Measurements from ENCODE around the gene CAMKMT.

GRCh38 chr2:44708661-44709000 is 346.9 kb downstream of the CAMKMT start:
- no peak for TF ChIP-seq YY1 (IDR thresholded peaks at IDR 0.05; ENCODE audit: insufficient read depth, insufficient read length)
- TF ChIP-seq SUZ12 (IDR thresholded peaks at IDR 0.05; ENCODE audit: extremely low read depth, insufficient read depth, insufficient read length): no peak
- no peak for TF ChIP-seq ZNF274 (IDR thresholded peaks at IDR 0.05; ENCODE audit: low read depth, low read length)

All from NT2/D1 (cell line).